HepG2 (cell line): Measurements from ENCODE around the gene PLEKHG4. TPM values are rescaled to one million over a fixed set of nuclear protein-coding genes. Genes with fewer than 3 reads are reported as not detected.

Experiments
- HNF4A ChIP-seq: sonication (generic); formaldehyde crosslinking; IDR thresholded peaks from 2 replicates; pipeline ENCODE4 v1.4.0; 2020; ENCODE audit warnings: missing genetic modification reagents
- HNRNPLL ChIP-seq: fragments of 200-400 bp; formaldehyde crosslinking; IDR thresholded peaks from 2 replicates; pipeline ENCODE4 v1.6.1; 2017; ENCODE audit warnings: mild to moderate bottlenecking, low read depth, low read length; ENCODE audit not compliant: poor library complexity, severe bottlenecking
- HOXA9 ChIP-seq: sonication (generic); formaldehyde crosslinking; IDR thresholded peaks from 2 replicates; pipeline ENCODE4 v1.8.1; 2022; ENCODE audit warnings: missing genetic modification reagents, mild to moderate bottlenecking, moderate library complexity, borderline replicate concordance
- PCBP2 ChIP-seq: fragments of 200-400 bp; formaldehyde crosslinking; optimal IDR thresholded peaks from 2 replicates; pipeline ENCODE3; 2018; ENCODE audit warnings: low read length, low read depth; ENCODE audit not compliant: poor library complexity, severe bottlenecking
- RFX1 ChIP-seq: fragments of 450-650 bp; IDR thresholded peaks from 2 replicates; pipeline ENCODE4 v1.6.1; 2017
- TBL1XR1 ChIP-seq: fragments of 150-350 bp; IDR thresholded peaks from 2 replicates; pipeline ENCODE4 v1.6.1; 2014; ENCODE audit warnings: borderline replicate concordance, low read length; ENCODE audit not compliant: partially characterized antibody
- ZNF253 ChIP-seq: sonication (generic); formaldehyde crosslinking; IDR thresholded peaks from 2 replicates; pipeline ENCODE4 v1.8.0; 2022; ENCODE audit warnings: mild to moderate bottlenecking, missing genetic modification reagents, borderline replicate concordance
- ZNF30 ChIP-seq: sonication (generic); formaldehyde crosslinking; IDR thresholded peaks from 2 replicates; pipeline ENCODE4 v1.5.0; 2020; ENCODE audit warnings: mild to moderate bottlenecking, missing genetic modification reagents
- ZNF331 ChIP-seq: sonication (generic); formaldehyde crosslinking; IDR thresholded peaks from 2 replicates; pipeline ENCODE4 v1.4.0; 2020; ENCODE audit warnings: missing genetic modification reagents
- polyA plus RNA-seq, 8 experiments: library from polyadenylated mRNA; depleted of rRNA in 3 of 8; stranded (reverse) in 7 of 8; unstranded in 1 of 8; fragments of >200 nt; fragmentation: Illumina TruSeq in 4 of 8; extraction: Trizol in 4 of 8; gene quantifications; 2 replicates each; pipeline versions ENCODE4 v1.2.1 to v1.2.3, GENCODE V29; 2011 to 2016; ENCODE audit warnings: low read depth in 4 of 8, missing spikeins in 1 of 8, mixed read lengths in 1 of 8; ENCODE audit not compliant: insufficient read depth in 1 of 8
- total RNA-seq, 5 experiments: library from RNA; depleted of rRNA; stranded (reverse); fragments of >200 nt; fragmentation: Illumina TruSeq; extraction: Trizol; gene quantifications; 2 replicates each; pipeline ENCODE4 v1.2.3, GENCODE V29; 2016; ENCODE audit warnings: low read depth in 1 of 5
- TF ChIP-seq, protein P1 (sequence below): sonication (generic); formaldehyde crosslinking; IDR thresholded peaks from 2 replicates; pipeline ENCODE4 v1.5.1; 2020; ENCODE audit warnings: missing genetic modification reagents, mild to moderate bottlenecking, borderline replicate concordance
- TF ChIP-seq, protein P2 (sequence below), 2 experiments: fragments of 450-650 bp in 1 of 2; sonication (generic) in 1 of 2; formaldehyde crosslinking in 1 of 2; IDR thresholded peaks; 2 replicates each; pipeline versions ENCODE4 v1.6.1 to v1.8.0; 2016 to 2022; ENCODE audit warnings: antibody characterized with exemption in 1 of 2, mild to moderate bottlenecking in 1 of 2, missing genetic modification reagents in 1 of 2
- TF ChIP-seq, protein P3 (sequence below): sonication (generic); formaldehyde crosslinking; IDR thresholded peaks from 2 replicates; pipeline ENCODE4 v1.4.0; 2020; ENCODE audit warnings: missing genetic modification reagents
- TF ChIP-seq, protein P4 (sequence below): IDR thresholded peaks from 2 replicates; pipeline ENCODE4 v1.6.1; 2018; ENCODE audit warnings: missing genetic modification reagents, mild to moderate bottlenecking, missing compliant biosample characterization

Gene PLEKHG4
- total and polyA plus RNA-seq, 2 of the 13 experiments (the other 11 are each of a cell fraction or from before 2014, with no cell fraction given): 7.1 to 13.6 TPM

DNA sequence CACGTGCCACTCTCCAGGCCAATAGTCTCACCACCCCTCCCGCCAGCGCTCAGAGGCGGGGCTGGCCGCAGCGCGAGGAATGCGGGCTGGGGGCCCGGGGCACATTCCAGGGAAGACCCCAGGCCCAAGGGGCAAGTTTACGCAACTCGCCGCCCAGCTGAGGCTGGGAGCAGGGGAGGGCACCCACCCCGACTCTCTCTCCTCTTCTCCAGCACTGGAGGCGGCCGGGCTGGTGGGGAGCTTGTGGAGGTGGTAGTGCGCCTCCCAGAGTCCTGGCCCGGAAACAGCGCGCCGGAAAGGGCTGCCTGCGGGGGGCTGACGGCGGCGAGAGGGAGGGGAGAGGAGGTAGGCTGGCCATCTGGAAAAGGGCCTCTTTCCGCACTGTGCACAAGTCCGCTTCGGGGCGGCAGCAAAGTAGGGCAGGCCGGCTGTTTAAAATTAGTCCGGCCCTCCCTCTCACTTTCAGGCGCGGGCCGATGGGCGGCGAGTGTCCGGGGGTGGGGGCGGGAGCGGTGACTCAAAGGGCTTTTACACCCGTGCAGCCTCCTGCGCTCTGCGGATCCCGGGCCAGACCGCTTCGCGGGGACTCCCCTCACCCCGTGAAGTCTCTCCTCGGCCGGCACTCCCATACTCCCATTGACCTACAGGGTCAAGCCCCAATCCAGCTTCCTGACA, 33.1 kb upstream of the PLEKHG4 start (continued):
- TF ChIP-seq, protein P1, sequence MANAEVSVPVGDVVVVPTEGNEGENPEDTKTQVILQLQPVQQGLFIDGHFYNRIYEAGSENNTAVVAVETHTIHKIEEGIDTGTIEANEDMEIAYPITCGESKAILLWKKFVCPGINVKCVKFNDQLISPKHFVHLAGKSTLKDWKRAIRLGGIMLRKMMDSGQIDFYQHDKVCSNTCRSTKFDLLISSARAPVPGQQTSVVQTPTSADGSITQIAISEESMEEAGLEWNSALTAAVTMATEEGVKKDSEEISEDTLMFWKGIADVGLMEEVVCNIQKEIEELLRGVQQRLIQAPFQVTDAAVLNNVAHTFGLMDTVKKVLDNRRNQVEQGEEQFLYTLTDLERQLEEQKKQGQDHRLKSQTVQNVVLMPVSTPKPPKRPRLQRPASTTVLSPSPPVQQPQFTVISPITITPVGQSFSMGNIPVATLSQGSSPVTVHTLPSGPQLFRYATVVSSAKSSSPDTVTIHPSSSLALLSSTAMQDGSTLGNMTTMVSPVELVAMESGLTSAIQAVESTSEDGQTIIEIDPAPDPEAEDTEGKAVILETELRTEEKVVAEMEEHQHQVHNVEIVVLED (CRISPR knock-in tag): peak; percentile 76
- TF ChIP-seq TBL1XR1: peak; percentile 14
- TF ChIP-seq, protein P2, sequence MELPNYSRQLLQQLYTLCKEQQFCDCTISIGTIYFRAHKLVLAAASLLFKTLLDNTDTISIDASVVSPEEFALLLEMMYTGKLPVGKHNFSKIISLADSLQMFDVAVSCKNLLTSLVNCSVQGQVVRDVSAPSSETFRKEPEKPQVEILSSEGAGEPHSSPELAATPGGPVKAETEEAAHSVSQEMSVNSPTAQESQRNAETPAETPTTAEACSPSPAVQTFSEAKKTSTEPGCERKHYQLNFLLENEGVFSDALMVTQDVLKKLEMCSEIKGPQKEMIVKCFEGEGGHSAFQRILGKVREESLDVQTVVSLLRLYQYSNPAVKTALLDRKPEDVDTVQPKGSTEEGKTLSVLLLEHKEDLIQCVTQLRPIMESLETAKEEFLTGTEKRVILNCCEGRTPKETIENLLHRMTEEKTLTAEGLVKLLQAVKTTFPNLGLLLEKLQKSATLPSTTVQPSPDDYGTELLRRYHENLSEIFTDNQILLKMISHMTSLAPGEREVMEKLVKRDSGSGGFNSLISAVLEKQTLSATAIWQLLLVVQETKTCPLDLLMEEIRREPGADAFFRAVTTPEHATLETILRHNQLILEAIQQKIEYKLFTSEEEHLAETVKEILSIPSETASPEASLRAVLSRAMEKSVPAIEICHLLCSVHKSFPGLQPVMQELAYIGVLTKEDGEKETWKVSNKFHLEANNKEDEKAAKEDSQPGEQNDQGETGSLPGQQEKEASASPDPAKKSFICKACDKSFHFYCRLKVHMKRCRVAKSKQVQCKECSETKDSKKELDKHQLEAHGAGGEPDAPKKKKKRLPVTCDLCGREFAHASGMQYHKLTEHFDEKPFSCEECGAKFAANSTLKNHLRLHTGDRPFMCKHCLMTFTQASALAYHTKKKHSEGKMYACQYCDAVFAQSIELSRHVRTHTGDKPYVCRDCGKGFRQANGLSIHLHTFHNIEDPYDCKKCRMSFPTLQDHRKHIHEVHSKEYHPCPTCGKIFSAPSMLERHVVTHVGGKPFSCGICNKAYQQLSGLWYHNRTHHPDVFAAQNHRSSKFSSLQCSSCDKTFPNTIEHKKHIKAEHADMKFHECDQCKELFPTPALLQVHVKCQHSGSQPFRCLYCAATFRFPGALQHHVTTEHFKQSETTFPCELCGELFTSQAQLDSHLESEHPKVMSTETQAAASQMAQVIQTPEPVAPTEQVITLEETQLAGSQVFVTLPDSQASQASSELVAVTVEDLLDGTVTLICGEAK (IDR thresholded peaks at IDR 0.05): no peak
- TF ChIP-seq, protein P2 (CRISPR knock-in tag; IDR thresholded peaks at IDR 0.05): peak; percentile 91; the same call in 1 of the 2 replicates
- TF ChIP-seq, protein P3, sequence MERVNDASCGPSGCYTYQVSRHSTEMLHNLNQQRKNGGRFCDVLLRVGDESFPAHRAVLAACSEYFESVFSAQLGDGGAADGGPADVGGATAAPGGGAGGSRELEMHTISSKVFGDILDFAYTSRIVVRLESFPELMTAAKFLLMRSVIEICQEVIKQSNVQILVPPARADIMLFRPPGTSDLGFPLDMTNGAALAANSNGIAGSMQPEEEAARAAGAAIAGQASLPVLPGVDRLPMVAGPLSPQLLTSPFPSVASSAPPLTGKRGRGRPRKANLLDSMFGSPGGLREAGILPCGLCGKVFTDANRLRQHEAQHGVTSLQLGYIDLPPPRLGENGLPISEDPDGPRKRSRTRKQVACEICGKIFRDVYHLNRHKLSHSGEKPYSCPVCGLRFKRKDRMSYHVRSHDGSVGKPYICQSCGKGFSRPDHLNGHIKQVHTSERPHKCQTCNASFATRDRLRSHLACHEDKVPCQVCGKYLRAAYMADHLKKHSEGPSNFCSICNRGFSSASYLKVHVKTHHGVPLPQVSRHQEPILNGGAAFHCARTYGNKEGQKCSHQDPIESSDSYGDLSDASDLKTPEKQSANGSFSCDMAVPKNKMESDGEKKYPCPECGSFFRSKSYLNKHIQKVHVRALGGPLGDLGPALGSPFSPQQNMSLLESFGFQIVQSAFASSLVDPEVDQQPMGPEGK (CRISPR knock-in tag): peak; percentile 100
- TF ChIP-seq, protein P4, sequence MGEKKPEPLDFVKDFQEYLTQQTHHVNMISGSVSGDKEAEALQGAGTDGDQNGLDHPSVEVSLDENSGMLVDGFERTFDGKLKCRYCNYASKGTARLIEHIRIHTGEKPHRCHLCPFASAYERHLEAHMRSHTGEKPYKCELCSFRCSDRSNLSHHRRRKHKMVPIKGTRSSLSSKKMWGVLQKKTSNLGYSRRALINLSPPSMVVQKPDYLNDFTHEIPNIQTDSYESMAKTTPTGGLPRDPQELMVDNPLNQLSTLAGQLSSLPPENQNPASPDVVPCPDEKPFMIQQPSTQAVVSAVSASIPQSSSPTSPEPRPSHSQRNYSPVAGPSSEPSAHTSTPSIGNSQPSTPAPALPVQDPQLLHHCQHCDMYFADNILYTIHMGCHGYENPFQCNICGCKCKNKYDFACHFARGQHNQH: peak; percentile 87; the same call in 1 of the 2 replicates
- no peak for TF ChIP-seq PCBP2
- peak; percentile 93 for TF ChIP-seq ZNF331 (CRISPR knock-in tag)
- TF ChIP-seq HNRNPLL: peak; percentile 93
- TF ChIP-seq RFX1: no peak
- peak; percentile 92 for TF ChIP-seq HNF4A (CRISPR knock-in tag)
- TF ChIP-seq HOXA9 (CRISPR knock-in tag): no peak; the same call in 1 of the 2 replicates
- no peak for TF ChIP-seq ZNF253 (CRISPR knock-in tag)
- TF ChIP-seq ZNF30 (CRISPR knock-in tag): no peak
